Ecto neural progenitor cell (in vitro differentiated cells): ENCODE results near the gene DAAM2.

Source experiments
- DNase-seq: peaks from one replicate; pipeline ENCODE4 v3.0.0-alpha.2; 2018; ENCODE audit warnings: low spot score

The DAAM2 gene

DNA sequence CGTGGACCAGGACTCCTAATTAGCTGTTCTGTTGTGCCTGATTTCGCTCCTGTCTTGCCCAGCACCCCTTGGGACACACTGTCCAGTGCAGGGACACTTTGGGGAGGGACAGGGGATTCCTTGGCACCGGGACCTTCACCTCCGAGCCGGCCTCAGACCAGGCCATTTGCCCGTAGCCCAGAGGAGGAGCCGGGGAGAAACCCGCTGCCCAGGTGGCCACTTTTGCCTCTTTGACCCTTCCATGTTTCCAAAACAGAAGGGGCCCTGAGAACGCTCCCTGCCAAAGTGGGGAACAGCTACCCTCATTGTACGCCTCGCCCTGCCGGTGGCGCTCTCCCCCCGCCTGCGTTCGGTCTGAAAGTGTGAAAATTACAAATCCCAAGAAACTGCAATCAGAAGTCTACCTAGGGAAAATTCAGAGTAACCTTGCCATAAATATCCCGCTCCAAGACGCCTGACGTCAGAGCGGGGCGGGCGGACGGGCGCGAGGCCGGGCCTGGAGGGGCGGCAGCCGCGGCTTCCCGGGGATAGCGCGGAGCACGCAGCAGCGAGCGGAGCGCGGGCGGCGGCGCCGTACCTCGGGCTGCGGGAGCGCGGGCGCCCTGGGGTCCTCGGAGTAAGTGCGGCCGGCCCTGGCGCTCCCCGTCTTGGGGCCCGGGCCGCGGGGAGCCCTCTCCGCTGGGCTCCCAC, at the start of gene DAAM2:
DAAM2 (plus strand) TSS at position 527 of the 690 bp plus-strand sequence. CDS start 63,927 bp downstream, outside the sequence.
- DNase-seq, result peak; percentile 75

DNA sequence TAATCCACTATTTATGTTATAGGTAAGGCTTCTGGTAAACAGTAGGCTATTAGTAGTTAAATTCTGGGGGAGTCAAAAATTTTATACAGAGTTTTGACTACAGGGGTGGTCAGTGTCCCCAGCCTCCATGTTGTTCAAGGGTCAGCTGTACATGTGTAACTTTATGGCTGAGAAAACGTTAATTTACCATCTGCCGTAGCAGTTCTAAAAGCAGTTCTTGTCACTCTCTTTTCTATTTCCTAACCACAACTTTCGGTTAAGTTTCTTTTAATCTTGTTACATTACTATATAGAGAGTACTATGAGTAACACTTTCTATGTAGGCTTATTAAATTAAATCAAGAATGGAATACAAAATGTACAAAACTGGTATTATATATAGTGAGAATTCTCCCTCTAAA, 45.4 kb upstream of the DAAM2 start:
- no peak for DNase-seq

DNA sequence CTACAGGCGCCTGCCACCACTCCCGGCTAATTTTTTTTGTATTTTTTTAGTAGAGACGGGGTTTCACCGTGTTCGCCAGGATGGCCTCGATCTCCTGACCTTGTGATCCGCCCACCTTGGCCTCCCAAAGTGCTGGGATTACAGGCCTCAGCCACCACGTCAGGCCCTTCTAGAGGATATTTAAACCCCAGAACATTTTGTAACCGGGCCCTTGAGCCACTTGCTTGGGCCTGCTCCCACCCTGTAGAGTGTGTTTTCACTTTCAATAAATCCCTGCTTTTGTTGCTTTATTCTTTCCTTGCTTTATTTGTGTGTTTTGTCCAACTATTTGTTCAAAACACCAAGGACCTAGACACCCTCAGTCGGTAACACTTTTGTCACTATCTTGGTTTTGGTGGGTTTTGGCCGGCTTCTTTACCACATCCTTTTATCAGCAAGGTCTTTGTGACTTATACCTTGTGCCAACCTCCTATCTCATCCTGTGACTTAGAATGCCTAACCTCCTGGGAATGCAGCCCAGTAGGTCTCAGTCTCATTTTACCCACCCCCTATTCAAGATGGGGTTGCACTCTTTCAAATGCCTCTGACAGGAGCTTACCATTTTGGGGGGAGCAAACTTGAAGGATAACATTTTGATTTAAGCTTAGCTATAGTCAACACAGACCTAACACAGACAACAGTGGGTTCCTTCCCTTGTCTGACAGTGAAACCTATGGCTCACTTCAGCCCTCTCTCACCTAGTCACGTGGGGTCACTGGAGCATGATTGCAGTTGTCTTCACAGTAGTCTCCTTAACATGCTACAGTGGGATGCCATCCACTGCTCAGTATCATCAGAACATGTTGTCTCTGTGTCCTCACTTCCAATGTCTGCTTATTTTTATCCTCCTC, 39.1 kb upstream of the DAAM2 start:
- no peak for DNase-seq

DNA sequence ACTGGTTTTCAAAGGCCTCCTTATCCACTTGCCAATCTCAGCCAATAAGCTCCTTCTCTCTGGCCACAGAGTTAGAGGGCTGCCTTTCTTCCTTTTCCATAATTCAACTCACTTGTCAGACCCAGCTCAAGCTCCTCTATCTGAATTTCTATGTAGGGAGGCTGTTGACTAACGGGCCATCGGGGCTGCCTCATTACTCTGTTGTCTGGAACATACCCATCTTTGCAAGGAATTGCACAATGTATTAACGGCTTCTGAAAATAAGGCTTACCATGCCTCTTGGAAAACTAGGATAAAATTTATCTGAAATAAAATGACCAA, 38.5 kb upstream of the DAAM2 start:
- DNase-seq, result no peak

DNA sequence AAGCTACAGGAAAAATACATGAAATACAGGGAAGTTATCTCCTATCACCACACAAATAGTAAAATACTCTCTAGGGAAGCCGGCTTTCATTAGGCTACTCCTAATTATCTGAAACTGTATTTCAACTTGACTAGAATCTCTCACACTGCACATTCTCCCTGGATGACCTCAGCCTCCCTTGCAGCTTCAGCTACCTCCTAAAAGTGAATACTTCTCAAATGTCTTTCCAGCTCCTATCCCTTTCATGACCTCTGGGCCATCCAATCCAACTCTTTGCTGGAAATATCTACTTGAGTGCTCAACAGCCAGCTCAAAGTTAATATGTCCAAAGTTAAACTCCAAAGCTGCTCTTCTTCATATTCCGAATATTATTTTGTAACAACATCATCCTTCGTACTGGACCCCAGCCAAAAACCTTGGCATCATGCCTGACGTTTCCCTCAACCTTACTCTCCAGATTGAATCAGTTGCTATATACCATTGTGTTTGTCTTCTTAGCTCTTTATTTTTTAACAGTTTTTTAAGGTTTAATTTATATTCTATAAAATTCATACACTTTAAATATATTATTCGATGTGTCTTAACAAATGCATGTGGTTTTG, 37.6 kb upstream of the DAAM2 start:
- no peak for DNase-seq

DNA sequence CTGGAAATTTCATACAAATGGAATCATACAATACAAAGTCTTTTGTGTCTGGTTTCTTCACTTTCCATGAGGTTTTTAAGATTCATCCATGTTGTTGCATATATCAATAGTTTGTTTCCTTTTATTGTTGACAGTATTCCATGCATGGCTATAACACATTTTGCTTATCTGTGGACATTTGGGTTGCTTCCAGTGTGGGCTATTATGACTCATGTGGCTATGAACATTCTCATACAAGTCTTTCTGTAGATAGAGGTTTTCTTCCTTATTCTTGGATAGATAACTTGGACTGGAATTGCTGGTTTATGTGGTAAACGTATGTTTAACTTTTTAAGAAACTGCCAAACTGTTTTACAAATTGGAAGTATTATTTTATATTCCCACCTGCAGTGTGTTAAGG, 36.9 kb upstream of the DAAM2 start:
- no peak for DNase-seq

DNA sequence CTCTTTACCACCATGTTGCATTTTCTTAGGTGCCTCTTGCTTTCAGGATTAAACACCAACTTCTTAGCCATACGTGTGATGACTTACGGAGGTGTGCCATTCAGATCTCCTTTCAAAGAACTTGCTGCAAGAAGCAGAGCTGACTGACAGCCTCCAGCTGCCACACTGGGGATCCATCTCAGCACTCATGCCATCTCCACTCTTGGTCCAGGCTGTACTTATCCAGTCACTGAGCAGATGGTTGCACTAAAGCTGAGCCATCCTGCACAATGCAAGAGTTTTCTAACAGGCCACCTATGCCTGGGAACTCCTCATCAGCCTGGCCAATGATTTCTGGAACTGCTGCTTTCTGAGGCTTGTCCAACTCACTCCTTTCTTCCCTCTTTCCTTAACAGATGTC, 35.6 kb upstream of the DAAM2 start:
- no peak for DNase-seq

DNA sequence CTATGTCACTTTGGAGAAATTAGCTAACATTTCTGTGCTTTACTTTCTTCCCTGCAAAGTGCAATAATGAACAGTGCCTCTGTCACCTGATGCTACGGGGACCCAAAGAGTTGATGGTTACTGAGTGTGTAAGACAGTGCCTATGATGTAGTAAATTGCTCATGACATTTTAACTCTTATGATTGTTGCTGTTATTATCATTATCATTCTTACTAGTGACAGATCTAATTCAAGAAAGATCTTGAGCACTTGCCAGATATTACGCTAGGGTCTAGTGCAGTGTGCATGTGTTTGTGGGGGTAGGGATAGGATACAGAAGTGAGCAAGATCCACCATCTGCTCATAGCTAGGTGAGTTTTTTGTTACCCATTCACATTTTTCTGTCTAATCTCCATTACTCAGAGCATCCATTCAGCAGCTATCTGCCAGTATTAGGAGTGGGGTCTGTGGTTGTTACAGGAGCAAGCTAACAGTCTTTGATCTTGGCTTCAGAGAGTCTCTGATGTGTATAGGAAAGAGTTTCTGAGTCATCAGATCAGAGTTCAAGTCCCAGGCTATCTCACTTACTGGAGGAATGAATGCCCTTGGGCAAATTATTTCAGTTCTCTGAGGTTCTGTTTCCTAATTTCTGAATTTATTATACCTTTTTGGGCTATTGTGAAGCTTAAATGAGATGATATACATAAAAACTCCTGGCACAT, 33.1 kb upstream of the DAAM2 start:
- no peak for DNase-seq

DNA sequence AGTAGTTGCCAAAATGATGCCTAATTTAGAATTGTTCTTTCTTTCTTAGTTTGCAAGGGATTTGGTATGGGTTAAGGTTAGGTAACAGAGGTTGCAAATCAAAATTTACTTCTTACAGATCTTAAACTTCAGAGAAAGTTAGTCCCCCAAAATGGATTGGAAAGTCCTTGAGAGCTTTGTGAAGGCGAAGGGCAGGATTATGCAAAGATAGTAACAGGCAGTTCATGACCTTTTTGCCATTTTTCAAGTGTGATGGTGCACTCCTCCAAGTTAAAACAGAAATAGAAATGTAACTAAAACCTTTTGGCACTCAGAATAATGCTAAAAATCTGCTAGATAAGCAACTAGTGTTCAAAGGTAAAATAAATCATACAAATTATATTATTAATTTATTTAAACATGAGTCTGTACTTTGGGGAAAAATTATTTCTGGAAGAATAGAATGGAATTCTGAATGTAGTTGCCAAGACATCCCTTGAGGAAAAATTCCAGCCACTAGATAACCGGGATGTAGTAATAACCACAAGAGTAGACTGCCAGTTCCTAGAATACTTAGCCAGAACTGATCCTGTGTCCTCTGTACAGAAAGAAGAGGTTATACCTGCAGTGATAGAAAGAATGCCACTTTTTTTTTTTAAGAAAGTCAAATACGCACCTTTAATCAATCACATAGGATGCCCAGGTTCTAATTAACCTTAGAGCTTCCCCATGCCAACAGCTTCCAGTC, 31.8 kb upstream of the DAAM2 start:
- no peak for DNase-seq

DNA sequence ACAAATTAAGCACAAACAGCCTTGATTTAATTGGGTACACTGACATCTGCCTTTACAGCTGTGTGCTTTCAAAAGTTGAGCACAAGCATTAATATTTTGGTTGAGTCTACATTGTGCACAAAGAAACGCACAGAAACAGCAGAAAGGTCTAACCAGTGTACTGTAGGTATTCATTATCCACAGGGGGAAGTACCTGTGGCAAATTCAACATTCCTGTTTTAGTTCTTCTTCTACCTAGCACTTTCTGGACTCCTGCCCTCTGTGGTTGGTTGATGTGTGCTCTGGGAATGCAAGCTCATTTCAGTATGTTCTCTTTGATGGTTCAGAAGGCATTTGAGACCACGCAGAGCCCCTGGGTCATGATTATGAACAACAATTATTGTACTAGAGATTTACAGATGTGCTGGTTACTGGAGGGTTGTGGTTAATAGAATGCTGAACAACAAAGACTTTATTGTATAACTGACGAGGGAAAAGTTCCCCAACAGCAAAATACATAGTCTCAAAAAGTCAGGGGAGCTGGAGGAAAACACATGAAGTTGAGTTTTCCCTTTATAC, 26.6 kb upstream of the DAAM2 start:
- DNase-seq, result no peak

DNA sequence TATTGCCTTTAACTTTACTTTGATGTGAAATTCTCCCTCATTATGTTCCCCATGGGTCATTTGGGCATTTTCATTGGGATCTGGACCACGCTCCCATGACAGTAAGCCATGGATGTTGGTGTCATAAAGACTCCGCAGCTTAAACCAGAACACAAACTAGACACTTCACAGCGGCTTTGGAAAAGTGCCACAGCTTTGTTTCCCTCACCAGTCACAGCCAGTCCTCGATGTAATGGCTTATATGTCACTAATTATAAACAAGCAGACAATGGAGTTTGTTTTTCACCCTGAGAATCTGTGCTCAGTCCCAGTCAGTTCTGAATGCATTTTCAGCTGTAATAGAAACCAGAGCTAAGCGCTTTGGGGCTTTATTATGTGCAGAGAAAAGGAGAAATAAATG, 23.2 kb upstream of the DAAM2 start:
- DNase-seq, result no peak

DNA sequence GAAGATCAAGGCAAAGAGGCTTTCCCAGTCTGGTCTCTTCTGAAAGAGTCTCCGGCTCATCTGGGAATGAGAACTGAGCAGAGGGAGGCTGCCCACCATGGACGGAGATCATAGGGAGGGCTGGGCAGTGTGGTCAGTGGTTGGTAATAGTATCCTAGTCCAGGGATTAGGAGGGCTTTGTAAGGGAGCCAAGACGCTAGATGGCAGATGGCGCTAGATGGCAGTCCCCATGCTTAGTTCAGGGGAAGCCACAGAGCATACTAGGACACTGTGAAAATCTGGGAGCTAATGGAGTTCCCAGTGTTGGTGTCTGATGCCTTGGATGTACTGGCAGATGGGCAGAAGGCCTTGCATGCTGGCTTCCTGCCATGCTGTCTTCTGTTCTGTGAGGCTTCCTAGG, 21.7 kb upstream of the DAAM2 start:
- no peak for DNase-seq

DNA sequence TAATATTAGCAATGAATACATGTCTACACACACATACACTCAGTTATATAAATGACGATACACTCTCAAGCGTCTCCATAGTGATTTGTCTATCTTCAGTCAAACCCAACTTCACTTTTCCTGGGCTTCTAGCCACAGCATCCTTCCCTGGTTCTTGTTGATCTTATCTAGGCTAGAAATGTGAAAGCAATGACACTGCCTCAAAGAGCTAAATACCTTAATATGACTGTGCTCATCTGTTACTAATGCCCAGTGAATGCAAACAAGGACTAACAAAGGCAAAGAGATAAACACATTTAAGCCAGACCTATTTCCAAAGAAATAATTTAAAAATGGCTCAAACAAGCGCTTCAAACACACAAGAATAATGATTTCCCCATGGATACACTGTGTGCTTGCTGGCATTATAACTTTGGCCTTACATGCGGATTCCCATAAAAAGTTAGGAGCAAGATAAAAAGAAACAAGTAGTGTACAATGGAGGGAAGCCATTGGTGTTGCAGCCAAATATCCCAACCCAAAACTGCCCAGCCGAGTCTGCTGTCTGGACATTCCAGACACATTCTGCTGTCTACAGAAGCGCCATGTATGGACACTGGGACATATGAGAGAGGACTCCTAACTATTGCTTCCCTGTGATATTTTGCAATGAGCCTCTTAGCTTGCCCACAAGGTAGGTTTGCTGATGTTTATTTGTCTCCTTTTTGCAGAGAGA, 19.5 kb upstream of the DAAM2 start:
- no peak for DNase-seq

DNA sequence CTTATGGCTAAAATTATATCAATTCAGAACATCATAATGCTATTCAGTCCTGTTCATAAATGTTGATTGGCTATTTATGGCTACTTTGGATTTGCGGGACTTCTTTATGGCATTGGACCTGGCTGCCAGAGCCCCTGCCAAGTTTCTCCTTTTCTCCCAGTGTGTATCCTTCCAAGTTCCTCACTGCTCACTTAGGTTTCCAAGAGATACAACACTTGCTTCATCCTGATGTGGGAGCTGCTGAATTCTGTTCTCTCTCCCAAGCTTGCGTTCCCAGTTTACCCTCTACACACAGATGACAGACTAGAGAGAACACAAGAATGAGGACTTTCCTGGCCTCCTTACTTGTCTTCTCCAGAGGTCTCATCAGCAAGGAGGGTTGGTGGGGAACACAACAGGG, 18.4 kb upstream of the DAAM2 start:
- DNase-seq, result no peak

DNA sequence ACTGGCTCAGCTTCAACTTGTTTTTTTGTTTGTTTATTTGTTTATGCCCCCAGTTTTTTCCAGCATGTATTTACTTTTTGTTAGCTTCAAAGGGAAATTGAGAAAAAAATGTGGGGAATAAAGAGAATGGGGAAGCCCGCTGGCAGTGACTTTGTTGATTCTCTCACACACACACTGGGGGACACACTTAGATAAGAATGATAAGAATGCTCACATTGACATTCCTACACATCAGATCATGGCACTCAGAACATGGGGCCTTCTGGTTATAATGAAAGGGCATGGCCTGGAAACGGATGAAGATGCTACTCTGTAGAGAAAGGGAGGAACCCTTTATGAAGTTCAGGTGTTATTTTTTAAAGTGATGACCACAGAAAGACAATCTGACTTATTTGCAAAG, 15.6 kb upstream of the DAAM2 start:
- DNase-seq, result no peak

DNA sequence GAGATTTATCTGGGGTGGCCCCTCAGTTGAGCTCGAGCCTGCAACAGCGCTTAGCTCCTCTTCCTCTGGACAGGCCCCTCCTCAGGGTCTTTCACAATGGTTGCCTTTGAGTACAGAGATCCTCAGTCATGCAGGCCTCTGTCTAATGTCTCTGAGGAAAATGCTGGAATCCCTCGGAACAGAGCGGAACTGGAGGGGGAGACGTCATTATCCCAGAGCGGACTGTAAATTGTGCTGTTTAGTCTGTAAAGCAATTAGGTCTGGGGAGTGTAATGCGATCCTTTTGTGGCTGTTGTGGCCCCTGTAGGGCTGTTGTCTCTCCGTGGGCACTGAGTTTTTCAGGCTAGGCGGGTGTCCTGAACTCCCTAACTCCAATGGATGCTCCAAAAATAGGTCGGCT, 15.0 kb upstream of the DAAM2 start:
- no peak for DNase-seq

DNA sequence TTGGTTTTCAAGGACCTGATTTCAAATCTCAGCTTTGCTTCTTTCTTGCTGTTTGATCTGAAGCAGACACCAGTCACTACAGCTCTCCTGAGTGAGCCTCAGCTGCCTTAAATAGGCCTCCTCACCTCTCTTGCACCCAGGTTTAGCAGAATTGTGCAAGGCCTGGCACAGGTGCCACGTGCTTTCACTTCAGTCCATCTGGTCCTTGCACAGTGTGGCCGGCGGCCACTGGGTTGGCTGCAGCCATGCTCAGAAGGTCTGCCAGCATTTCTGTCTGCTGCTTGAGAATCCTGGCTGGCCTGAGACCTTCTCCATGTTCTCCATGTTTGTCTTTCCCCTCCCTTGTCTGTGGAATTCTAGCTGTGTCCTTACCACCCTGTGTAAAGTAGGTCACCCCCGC, 14.5 kb upstream of the DAAM2 start:
- no peak for DNase-seq

DNA sequence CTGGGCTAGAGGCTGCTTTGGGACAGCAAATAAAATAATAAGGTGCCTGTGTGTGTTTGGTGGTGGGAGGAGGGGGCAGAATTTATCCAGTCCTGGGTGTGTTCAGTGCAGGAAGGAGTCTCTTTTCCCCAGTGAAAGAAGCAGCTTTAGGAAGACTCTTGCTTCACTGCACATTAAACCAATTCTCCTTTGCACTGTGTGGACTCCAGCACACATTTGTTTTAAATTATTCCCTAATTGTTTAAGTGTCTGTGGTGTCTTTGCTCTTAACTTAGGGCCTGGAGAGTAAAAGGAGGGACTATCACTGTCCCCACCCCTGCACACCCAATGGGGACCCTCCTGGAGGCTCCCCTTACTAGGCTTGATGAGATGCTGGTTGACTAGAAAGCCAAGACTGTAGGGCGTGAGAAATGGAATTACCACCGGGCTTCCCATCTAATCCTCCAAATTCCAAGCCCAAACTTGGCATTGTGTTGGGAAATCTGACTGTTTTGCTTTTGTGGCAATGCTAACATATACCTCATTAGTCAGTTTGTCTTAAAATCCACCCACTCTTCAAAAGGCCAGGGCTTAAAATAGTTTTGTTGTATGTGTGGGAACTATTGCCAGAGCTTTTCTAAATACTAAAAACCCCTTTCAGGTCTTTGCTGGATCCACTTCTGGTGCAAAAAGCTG, 13.5 kb upstream of the DAAM2 start:
- no peak for DNase-seq

DNA sequence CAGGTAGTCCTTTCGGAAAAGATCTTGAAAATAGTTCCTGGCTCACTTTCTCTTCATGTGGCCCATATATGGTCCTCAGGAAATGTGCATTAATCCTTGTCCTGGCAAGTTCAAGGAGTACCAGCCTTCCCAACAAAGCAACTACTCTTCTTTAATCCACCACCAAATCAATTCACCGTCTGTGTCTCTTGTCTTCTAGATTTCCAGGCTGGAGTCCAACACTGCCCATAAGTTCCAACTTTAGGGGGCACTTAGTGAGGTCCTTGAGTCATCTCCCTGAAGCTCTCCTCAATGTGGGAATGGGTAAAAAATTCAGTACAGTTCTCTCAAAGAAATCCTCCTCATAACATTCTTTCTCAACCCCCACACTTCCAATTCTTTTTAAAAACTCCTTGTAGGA, 6.9 kb upstream of the DAAM2 start:
- no peak for DNase-seq

DNA sequence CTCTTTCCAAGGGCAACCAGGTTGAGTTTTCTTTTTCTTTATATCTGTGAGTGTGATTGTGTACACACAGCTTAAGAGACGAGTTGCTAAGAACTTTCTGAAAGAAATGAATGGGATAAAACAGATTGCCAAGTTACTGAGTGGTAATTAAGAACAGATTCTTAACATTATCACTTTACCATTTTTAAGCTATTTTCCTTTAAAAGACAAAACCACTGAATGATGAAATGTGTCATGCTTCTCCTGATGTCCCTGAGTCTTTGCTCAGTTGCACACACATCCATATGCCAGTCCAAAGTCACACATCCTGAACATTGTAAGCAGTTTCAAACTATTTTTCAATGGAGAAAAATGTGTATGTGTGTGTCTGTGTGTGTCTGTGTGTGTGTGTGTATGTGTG, 5.5 kb upstream of the DAAM2 start:
- DNase-seq, result no peak

DNA sequence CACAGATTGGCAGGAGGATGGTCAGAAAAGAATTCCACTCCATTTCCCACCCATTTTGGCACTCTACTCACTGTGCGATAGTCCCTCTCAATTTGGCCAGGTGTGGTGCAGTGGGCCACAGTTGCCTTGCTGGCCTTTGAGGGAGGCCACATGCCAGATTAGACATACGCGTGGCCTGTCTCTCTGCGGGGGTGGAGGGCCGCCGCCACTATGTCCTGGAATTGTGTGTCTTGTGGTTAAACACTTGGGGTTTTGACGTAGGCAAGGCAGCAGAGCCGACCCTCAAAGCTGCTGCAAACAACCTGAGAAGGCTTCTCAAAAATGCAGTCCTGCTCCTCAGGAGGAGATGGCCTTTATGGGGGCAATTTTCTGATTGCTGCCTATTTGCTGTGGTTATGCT, 4.9 kb upstream of the DAAM2 start:
- no peak for DNase-seq
